HG03354 (cell line): ENCODE data around the gene ADAMTS17.

Source experiments
- ATAC-seq: cut with Tn5 transposase; IDR thresholded peaks from one replicate; pipeline ENCODE4 v1.9.1; 2021; ENCODE audit warnings: mild to moderate bottlenecking; ENCODE audit not compliant: unreplicated experiment, poor library complexity, severe bottlenecking

ADAMTS17 gene

DNA sequence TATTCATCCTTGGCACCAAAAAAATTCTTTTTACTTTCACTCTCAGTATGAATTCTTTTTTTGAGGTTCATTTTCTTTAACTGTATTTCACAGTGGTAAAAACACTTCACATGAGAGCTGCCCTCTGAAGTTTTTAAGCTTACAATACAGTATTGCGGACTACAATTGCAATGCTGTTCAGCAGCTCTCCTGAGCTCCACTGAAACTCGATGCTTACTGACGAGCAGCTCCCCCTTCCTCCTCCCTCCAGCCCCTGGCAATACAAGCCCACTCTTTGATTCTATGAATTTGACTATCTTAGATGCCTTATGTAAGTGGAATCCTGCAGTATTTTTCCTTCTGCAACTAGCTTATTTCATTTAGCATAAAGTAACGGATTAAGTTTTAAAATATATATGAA lies 183.4 kb downstream of the ADAMTS17 start:
- ATAC-seq, result no peak

DNA sequence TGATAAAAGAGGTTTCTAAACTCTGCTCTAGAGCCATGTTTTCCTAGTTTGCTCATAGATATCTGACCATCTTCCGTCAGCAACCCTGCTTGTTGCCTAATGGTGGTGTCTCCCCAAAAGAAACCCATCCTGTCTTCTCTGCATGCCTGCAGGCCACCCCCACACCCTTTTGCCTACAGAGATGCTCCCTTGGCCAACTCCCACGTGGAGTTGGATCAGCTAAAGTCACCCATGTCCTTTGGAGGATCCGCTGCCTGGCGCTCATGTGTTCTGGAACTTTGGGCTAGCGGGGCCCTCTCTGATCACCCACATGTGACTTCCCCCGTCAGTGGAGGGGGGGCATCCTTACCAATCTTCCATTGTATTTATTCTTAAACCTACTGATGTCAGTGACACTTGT lies 185.6 kb downstream of the ADAMTS17 start:
- ATAC-seq, result no peak

DNA sequence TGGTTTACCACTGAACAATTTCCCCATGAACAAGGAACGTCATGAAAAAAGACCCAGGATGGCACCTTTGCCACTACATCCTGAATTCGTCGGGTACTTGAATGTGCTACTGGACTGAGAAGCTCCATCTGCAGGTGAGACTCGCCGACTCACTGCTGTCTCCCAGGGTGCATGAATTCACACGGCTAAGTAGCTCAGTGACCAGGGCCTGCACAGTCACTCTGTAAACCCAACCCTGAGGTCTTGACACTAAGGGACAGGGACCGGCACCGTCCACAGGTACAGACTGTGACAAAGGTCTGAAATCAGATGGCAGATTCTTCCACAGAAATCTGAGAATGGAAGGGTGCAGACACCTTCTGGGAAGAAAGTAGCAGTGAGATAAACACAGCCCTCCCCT lies 187.4 kb downstream of the ADAMTS17 start:
- no peak for ATAC-seq

DNA sequence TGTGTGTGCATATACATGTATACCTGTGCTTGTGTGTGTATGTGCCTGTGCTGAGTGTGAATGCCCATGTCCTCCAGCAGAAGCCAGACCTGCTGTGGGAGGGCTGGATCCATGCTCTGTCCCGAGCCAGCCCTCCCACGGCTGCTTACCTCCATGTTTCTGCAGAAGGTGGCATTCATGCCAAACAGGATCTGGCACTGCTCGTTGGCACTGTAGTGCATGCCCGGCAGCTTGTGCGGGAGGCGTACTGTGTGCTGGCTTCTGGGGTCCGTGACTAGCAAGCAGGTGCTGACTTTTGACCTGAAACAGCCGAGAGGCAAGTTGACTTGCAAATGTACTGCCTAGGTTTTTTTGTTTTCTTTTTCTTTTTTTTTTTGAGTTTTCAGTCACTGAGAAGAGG lies 189.3 kb downstream of the ADAMTS17 start:
- no peak for ATAC-seq

DNA sequence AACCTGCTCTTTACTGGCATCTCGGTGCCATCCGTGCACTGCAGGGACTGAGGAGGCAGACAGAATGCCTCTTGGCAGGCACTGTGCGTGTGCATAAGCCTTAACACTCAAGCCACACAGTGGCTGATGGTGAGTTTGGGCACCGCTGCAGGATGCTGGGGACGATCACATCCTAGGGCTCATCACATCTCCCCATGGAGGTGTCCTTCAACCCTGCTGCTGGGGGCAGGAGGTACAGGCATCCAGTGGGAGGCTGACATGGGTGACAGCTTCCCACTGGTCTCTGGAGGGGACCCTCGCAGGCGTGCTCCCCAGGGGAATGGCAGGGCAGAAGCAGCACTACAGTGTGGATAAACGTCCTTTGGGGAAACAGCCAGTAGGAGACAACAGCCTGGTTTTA lies 190.9 kb downstream of the ADAMTS17 start:
- no peak for ATAC-seq

DNA sequence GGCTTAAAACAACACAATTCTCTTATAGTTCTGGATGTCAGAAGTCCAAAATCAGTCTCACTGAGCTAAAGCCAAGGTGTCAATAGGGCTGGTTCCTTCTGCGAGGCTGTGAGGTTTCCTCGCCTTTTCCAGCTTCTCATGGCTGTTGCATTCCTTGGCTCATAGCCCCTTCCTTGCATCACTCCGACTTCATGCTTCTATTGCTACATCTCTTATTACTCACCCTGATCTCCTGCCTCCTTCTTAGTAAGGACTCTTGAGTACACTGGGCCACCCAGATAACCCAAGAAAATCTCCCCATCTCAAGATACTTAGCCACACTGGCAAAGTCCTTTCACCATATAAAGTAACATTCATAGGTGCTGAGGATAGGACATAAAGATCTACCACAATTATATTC lies 193.9 kb downstream of the ADAMTS17 start:
- no peak for ATAC-seq

DNA sequence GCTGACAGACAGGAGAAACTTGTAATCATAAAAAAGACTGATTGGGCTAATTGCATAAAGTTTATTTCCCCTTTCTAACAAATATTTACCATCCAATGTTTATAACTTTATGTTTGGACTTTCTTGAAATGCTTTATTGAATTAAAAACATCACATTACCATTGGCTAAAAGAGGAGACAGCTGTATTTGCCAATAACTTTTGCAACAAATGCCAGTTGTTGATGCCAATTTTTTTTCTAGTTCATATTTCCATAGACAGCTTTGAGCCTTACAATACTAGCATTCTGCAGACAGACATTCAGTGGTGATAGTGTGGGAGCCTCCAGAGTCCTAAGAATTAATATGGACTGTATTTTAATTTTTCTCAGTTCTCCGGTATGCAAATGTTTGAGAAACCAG lies 198.4 kb downstream of the ADAMTS17 start:
- ATAC-seq, result no peak

DNA sequence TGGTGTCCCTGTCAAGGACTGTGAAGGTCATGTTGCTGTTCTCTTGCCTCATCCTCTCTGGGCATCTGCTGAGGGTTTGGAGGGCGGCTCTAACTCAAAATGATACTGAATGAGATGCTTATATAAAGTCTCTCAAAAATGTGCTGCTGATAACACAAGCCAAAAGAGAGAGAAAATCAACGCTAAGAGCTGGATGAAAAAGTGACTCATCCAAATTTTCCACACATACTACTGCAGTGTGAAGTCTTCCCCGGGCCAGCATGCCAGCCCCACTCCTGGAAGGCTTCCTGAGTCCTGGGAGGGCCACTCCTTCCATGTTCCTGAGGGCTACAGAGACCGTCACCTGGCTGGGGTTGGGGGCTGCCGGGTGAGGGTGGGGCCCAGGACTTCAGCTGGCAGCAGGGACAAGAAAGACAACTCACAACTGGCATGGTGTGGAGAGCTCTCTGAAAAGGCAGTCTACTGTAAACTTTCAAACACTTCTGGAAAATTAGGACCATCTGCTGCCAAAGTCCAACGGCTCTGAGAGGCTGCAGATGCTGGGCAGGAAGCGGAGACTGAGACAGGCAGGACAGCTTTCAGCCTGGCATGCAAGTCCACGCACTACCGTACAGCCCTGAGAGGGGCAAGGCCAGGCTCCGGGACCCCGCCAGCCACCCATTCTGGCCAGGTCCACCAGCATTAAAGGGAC lies 200.3 kb downstream of the ADAMTS17 start:
- ATAC-seq, result no peak

DNA sequence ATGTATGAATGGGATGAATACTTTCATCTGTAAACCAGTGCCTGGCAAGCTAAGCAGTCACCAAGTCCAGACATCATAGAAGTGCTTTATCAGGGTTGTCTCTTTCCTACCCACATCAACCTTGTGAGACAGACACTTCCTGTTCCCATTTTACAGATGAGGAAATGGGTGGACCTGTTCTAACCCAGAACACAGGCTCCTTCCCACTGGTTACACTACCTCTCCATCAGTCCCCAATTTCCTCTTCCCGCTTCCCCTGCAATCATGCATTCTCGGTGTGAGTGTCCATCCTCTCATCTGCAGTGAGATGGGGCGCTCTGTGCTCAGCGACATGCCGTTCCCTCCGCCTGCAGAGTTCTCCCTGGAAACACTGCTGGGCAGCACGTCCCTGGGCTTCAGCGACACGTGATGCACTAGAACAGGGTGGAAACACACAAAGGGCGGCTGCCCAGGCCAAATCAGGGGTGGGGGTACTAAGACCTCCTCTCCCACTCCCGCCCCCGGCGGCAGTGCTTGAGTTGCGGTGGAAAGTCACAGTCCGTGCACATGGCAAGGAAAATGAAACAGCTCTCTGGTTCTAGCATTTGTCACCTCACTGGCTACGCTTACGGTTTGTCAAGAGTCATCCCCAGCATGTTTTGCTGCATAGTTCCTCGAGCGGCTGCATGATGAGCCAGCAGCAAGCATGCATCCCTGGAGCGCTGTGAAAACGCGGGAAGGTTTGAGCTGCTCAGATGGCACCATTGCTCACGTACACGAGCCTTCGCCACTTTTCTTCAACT lies 201.1 kb downstream of the ADAMTS17 start:
- ATAC-seq, result no peak

DNA sequence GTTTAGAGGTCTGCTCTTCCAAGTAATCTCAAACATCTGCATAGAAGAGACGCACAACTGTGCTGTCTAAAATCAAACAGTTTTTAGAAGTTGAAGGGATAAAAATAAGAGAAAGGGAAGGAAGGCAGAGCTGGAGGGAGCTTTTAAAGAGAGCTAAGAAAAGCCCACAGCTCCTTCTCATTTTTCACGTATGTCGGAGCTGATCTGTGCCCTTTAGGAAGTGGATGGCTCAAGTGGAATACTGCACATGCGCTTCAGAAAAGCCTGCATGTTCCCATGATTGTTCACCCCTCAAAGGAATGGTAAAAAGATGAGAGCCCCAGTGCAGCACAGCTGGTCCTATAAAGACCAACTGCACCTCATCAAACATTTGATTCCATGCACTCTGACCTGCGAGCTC lies 207.2 kb downstream of the ADAMTS17 start:
- no peak for ATAC-seq

DNA sequence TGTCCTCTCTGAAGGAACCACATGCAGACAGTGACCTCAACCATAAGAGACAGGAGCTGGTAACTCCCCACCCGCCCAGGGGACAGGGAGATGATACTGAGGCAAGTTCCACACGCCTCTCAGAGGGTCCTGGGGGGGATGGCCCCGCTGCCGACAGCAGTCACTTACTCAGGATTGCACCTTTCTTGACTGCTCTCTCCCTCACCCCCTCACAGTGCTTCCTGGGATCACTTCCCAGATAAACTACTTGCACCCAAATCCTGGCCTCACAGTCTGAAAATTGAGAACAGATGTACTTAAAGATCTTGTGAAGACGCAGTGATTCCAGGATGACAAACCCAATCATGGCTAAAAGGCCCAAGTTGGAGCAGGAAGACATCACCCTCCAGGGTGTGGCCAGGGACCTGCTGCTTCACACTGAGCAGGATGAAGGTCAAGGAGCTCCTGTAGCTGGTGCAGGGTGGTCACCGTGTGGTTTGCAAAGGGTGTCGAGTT lies 207.6 kb downstream of the ADAMTS17 start:
- no peak for ATAC-seq

DNA sequence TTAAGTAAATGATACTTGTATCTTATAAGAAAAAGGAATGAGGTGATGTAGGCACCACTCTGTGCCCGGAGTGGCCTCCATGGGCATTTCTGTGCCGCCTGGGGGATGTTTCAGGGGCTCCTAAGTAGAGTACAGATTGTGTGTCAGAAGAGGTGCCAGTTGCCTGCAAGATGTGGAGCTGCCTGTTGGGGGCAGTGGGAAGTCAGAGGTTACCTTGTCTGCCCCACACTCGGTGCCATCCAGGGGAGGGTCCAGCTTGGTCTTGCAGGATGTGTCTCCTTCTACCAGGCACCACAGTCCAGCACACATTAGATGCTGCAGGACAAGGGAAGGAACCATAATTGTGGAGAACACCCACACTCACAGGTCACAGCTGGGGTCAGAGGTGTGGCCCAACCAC lies 208.8 kb downstream of the ADAMTS17 start:
- ATAC-seq, result no peak

DNA sequence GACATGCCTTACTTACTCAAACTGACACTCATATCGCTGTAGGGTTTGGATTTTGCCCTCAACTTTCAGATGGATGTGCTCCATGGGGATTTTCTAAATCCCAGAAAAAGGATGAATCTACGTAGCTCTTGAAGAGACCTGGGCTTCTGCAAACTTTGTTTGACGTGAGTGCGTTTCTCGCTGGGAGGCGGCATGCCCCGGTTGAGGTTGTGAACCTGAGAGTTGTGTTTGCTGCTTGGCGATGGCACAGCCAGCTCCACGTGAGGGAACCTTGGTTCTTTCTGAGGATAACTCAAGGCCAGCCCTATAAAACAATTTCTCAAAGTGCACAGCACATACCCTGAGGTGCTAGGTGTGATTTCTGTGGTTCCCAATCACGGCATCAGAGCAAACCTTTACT lies 209.5 kb downstream of the ADAMTS17 start:
- ATAC-seq, result no peak

DNA sequence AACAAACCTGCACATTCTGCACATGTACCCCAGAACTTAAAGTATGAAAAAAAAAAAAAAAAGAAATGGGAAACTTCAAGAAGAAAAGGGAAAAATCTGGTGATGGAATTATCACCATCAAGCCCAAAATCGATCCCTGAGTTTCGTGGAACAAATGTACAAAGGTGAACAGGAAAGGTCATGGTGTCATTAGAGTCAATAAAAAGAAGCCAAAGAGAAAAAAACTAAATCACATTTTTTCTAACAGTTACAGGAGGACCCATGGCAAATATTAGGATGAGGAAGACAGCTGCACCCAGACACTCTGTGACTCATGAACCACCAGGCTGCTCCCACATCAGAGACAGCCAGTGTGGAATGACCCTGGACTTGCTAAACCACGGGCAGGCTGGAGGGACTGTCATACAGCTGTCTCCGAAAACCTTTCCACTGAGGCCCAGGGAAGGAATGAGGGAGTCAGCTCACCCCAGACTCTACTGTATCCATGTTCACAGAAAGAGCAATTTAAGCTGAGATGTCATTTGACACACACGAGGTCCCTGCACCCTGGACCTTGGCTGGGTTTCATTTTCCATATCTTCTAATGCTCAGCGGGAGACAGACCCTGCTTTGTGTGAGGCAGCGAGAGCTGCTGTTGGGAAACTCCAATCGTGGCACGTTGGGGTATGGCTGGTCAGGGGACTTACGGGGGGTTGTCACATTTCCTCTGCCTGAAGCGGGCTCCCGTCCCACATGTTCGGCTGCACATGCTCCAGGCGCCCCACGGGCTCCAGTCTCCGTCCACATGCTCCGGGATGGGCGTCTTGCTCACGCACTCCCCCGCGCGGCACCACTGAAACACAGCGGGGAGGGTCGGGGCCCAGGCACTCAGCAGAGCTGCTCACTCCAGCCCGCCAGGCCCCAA lies 210.2 kb downstream of the ADAMTS17 start:
- ATAC-seq, result no peak

DNA sequence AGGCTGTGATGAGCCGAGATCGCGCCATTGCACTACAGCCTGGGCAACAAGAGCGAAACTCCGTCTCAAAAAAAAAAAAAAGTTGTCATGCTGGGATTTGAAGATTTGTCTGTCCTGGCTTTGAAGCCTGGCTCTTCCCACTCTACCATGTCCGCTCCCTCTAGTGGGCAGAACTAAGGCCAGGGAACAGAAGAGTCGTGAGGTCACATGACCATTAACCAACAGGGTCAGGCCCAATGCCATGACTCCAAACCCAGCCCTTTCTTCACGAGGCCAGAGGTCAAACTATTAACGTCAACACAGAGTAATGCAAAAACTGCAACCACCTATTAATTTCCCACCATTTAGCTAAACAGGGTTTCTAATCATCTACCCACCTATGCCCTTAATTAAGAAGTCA lies 212.1 kb downstream of the ADAMTS17 start:
- ATAC-seq, result no peak

DNA sequence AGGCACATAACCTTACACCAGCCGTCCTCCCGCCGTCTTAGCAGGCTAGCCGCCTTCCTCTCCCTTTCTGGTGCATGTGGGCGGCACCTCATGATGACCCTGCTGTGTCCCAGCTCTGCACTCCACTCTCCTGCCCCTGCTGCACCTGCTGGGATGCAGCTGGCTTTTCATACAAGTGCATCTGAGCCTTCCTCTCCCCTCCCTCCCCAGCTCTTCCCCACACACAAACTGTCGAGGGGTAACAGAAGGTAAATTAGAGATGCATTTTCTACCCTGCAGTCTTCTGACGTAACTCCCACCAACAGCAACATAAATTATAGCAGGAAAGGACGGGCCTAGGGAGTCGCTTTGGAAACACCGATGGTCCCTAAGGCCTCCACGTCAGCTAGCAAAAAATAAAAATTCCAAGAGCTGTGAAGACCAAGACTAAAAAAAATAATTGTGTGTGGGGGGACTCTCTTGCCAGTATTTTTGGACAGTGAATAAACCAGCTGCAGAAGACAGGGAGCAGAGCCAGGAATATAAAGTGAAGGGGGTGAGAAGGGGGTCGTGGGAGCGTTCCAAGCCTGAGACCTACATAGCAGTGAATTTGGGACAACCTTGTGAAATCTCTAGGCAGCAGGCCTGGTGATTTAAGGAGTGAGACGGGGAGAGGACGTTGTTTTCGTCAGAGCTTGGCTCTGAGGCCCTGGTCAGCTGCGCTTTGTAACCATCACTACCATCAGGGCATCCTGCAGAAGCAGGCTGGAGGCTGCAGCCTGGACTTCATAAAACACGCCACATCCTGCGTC lies 216.2 kb downstream of the ADAMTS17 start:
- ATAC-seq, result no peak

DNA sequence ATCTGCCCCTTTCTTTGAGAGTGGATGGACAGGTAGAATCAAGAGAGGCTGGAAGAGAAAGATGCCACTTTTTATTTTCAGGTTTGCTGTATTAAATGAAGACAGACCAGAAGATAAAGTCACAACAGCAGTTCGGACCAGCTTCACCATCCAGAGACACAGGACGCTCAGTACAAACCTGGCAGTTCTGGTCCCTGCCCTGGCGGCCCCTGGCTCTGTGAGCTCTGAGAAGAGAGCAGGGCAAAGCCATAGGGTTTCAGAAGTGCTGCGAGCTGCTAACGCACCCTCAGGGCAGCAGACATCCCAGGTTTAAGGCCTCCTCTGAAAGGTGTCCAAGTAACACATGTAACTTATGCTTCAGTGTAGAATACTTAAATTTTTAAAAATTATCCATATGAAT lies 216.8 kb downstream of the ADAMTS17 start:
- no peak for ATAC-seq

DNA sequence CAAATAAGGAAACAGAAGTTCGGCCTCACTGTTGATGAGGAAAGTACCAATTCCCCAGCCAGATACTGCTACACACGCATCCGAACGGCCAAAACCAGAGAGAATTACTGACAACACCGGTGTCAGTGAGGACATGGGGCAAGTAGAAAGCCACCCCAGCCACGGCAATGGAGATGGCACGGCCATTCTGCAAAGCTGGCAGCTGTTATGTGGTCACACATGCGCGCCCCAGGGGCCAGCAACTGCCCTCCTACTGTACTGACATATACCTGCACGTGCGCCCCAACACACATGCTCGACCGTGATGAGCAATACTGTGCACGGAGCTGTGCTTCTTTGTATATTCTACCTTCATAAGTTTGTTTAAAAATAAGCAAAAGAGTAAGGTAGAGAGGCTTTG lies 217.4 kb downstream of the ADAMTS17 start:
- no peak for ATAC-seq

DNA sequence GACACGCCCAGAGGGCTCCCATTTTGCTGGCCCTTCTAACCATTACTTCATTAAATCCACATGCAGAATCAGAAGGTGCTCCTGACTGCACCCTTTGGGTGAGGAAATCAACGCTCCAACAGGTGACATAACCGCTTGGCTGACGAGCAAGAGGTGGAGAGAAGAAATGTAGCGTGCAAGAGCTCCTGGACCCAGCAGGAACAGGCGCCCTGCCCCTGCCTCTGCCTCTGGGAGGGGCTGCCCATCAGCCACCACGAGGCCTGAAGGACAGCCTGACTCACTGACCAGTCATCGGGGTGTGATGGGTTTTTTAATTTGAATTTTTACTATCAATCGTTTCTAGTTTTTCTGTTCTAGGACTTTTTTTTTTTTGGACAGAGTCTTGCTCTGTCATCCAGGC lies 218.2 kb downstream of the ADAMTS17 start:
- ATAC-seq, result no peak

DNA sequence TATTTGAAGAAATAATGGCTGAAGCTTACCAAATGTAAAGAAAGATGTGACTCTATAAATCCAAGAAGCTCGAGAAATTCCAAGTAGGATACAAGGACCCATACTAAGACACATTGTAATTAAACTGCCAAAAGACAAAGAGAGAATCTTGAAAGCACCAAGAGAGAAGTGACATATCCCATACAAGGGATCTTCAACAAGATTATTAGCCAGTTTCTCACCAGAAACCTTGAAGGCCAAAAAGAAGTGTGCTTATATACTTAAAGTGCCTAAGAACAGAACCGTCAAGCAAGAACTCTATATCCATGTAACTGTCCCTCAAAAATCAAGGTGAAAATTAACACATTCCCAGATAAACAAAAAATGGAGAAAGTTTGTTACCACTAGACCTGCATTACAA lies 220.5 kb downstream of the ADAMTS17 start:
- no peak for ATAC-seq
